Endothelial cell of umbilical vein (primary cell): ENCODE measurements around the gene DUS2. TPM values are rescaled to one million over a fixed set of nuclear protein-coding genes. Genes with fewer than 3 reads are reported as not detected.

Experiments used
- BruUV-seq: library from RNA; stranded (reverse); fragments of 400-500 nt; replicated peaks from 2 replicates; lab custom pipeline; 2021; lab: Mats Ljungman, UMichigan
- CTCF ChIA-PET: fragments of 300-600, 350-600 bp; sonication (Branson Sonifier 250); formaldehyde crosslinking; loops from one replicate; lab custom pipeline; 2021; ENCODE audit warnings: antibody characterized with exemption, inconsistent platforms; lab: Charles Lee
- POLR2A ChIA-PET: fragments of 300-600, 350-600 bp; sonication (Branson Sonifier 250); formaldehyde crosslinking; loops from one replicate; lab custom pipeline; 2021; ENCODE audit warnings: antibody characterized with exemption, inconsistent platforms; lab: Charles Lee
- DNase-seq: peaks from one replicate; pipeline ENCODE4 v3.0.0-alpha.2; 2011; ENCODE audit warnings: low read depth, low spot score
- FAIRE-seq: peaks from 2 replicates; lab custom pipeline; 2011; peaks lifted over from hg19 to GRCh38; lab: Jason Lieb, UNC
- H2AFZ ChIP-seq: 2 replicates; pipeline ENCODE4 v1.6.0; 2012; ENCODE audit warnings: low read depth, low read length, control low read depth, inconsistent platforms
- H3K27ac ChIP-seq: 2 replicates; pipeline ENCODE4 v1.5.1; 2011; ENCODE audit warnings: low read depth, mild to moderate bottlenecking, control low read depth, low read length, moderate library complexity; ENCODE audit not compliant: insufficient read depth
- H3K27me3 ChIP-seq, 2 experiments: 2 replicates each; pipeline versions ENCODE4 v1.6.0 to v1.6.1; 2011; ENCODE audit warnings: low read length in 2 of 2, mixed read lengths in 1 of 2; ENCODE audit not compliant: control insufficient read depth in 2 of 2, insufficient read depth in 2 of 2
- H3K36me3 ChIP-seq, 2 experiments: 2 replicates in 1 of 2; 3 replicates in 1 of 2; pipeline ENCODE4 v1.5.1; 2011; ENCODE audit warnings: low read length in 2 of 2, mild to moderate bottlenecking in 1 of 2, moderate library complexity in 1 of 2; ENCODE audit not compliant: control insufficient read depth in 2 of 2, insufficient read depth in 2 of 2; ENCODE audit errors: extremely low read depth in 1 of 2
- H3K4me1 ChIP-seq: 3 replicates; pipeline ENCODE4 v1.5.1; 2011; ENCODE audit warnings: mild to moderate bottlenecking, low read length; ENCODE audit not compliant: control insufficient read depth, insufficient read depth; ENCODE audit errors: extremely low read depth
- H3K4me2 ChIP-seq: 2 replicates; pipeline ENCODE4 v1.6.1; 2011; ENCODE audit warnings: low read length, control low read depth, mixed read lengths; ENCODE audit not compliant: insufficient read depth
- H3K4me3 ChIP-seq, 3 experiments: fragments of 200-600 bp in 1 of 3; sonication (generic), shearing (Covaris generic) in 1 of 3; replicated peaks in 1 of 3; 2 replicates each; pipeline ENCODE4 v1.5.1; 2011 to 2016; ENCODE audit warnings: control low read depth in 3 of 3, low read length in 3 of 3, mild to moderate bottlenecking in 2 of 3, inconsistent platforms in 1 of 3, low read depth in 1 of 3, moderate library complexity in 1 of 3; ENCODE audit not compliant: insufficient read depth in 1 of 3
- H3K79me2 ChIP-seq: 2 replicates; pipeline ENCODE4 v1.6.0; 2012; ENCODE audit warnings: low read length, inconsistent platforms; ENCODE audit not compliant: control insufficient read depth, insufficient read depth
- H3K9ac ChIP-seq: replicated peaks from 2 replicates; pipeline ENCODE3; 2011; ENCODE audit warnings: low read length, control low read depth; ENCODE audit not compliant: insufficient read depth; ENCODE audit errors: extremely low read depth
- H3K9me1 ChIP-seq: replicated peaks from 3 replicates; pipeline ENCODE4 v1.6.0; 2011; ENCODE audit warnings: mild to moderate bottlenecking, low read length; ENCODE audit not compliant: control insufficient read depth, insufficient read depth; ENCODE audit errors: extremely low read depth
- H3K9me3 ChIP-seq: replicated peaks from 2 replicates; pipeline ENCODE4 v1.5.1; 2012; ENCODE audit warnings: low read length, inconsistent platforms; ENCODE audit not compliant: control insufficient read depth, insufficient read depth
- H4K20me1 ChIP-seq: replicated peaks from 2 replicates; pipeline ENCODE3; 2011; ENCODE audit warnings: mild to moderate bottlenecking, low read length; ENCODE audit not compliant: control insufficient read depth, insufficient read depth; ENCODE audit errors: extremely low read depth
- CTCF ChIP-seq, 2 donors: IDR thresholded peaks; 1 replicate in 1 of 2; 2 replicates in 1 of 2; pipeline ENCODE4 v1.5.1; 2011; ENCODE audit warnings: low read length in 2 of 2, mild to moderate bottlenecking in 2 of 2, moderate library complexity in 2 of 2, control low read depth in 1 of 2, inconsistent platforms in 1 of 2, low read depth in 1 of 2; ENCODE audit not compliant: insufficient read depth in 1 of 2; ENCODE audit errors: extremely low read depth in 1 of 2
- EZH2 ChIP-seq: IDR thresholded peaks from 2 replicates; pipeline ENCODE4 v1.6.1; 2012; ENCODE audit warnings: borderline replicate concordance, low read depth, mild to moderate bottlenecking, moderate library complexity, low read length, inconsistent platforms; ENCODE audit not compliant: severe bottlenecking
- FOS ChIP-seq: IDR thresholded peaks from 2 replicates; pipeline ENCODE4 v1.6.1; 2011; ENCODE audit warnings: mild to moderate bottlenecking, low read length, moderate library complexity, borderline replicate concordance; ENCODE audit not compliant: insufficient read depth
- GATA2 ChIP-seq: IDR thresholded peaks from 2 replicates; pipeline ENCODE4 v1.7.0; 2011; ENCODE audit warnings: low read depth, mild to moderate bottlenecking, moderate library complexity, mixed read lengths, low read length; ENCODE audit not compliant: insufficient read length, insufficient read depth
- JUN ChIP-seq: IDR thresholded peaks from 2 replicates; pipeline ENCODE4 v1.6.1; 2011; ENCODE audit warnings: borderline replicate concordance, low read depth; ENCODE audit not compliant: insufficient read length, insufficient read depth
- MAX ChIP-seq: IDR thresholded peaks from 2 replicates; pipeline ENCODE4 v1.6.1; 2011; ENCODE audit not compliant: insufficient read depth, insufficient read length
- MYC ChIP-seq: IDR thresholded peaks from one replicate; pipeline ENCODE4 v1.6.1; 2011; ENCODE audit warnings: mild to moderate bottlenecking, low read depth, low read length
- POLR2A ChIP-seq: IDR thresholded peaks from 2 replicates; pipeline ENCODE4 v1.6.1; 2012; ENCODE audit warnings: low read depth, mild to moderate bottlenecking, control low read depth, low read length
- POLR2AphosphoS5 ChIP-seq: IDR thresholded peaks from 2 replicates; pipeline ENCODE4 v1.6.1; 2012; ENCODE audit warnings: low read depth, mild to moderate bottlenecking, control low read depth, low read length, moderate library complexity; ENCODE audit not compliant: insufficient read depth
- dilution Hi-C: fragments of 300-500 bp; cut with MboI; formaldehyde crosslinking; loops from one replicate; pipeline ENCODE4 v1.15.0; 2019; ENCODE audit warnings: low sequenced_read_pairs; ENCODE audit not compliant: extremely low pct_ligation_motif_present
- intact Hi-C: fragments of 100-400 bp; cut with micrococcal nuclease; formaldehyde crosslinking; loops from one replicate; pipeline ENCODE4 v1.10.0; 2022
- polyA plus RNA-seq, 4 experiments: library from polyadenylated mRNA; depleted of rRNA in 3 of 4; stranded (reverse) in 3 of 4; unstranded in 1 of 4; fragments of >200 nt; gene quantifications; 2 replicates each; pipeline versions ENCODE4 v1.2.1 to v1.2.3, GENCODE V29; 2011 to 2012; ENCODE audit warnings: missing spikeins in 1 of 4
- total RNA-seq: library from RNA; stranded (reverse); gene quantifications from 2 replicates; pipeline ENCODE4 v1.2.3, GENCODE V29; 2021

Gene DUS2
- total and polyA plus RNA-seq, 2 donors (not counting 3 experiments of a cell fraction or from before 2014, with no cell fraction given), result 16.4 to 21.7 TPM

GRCh38 chr16:68055395-68055794 is 32.3 kb downstream of the DUS2 start:
- ChIA-PET CTCF (interaction anchor here (0.5 to 1.7 kb wide), 2 partner anchors 15 to 145 kb away, joined by 3 to 6 read pairs; no protein-coding TSS in a partner anchor), POLR2A (no interaction called here)
- Histone ChIP-seq H3K4me2 (no peak overlapping the region), H3K9ac (no peak overlapping the region), H3K27ac (no peak overlapping the region), H3K9me1 (no peaks in the 10 kb centered on the region), H3K4me3 (no peak overlapping the region), H2AFZ (no peak overlapping the region), H3K4me1 (peaks cover 7% of the 10 kb centered on the region), H3K9me3 (no peaks in the 10 kb centered on the region), H3K27me3 (no peaks in the 10 kb centered on the region), H4K20me1 (no peaks in the 10 kb centered on the region), H3K36me3 (peaks cover 3 to 5% of the 10 kb centered on the region in 2 experiments), H3K79me2 (no peaks in the 10 kb centered on the region)
- no TSS peak for BruUV-seq
- TF ChIP-seq POLR2AphosphoS5 (no peak), JUN (no peak), CTCF (IDR thresholded peaks at IDR 0.05; ENCODE audit: extremely low read depth in 1 of 2, insufficient read depth in 1 of 2, low read depth in 1 of 2, low read length in 2 of 2) (no peak), GATA2 (no peak), EZH2 (no peak), POLR2A (no peak), MYC (no peak), FOS (no peak), MAX (no peak)
- intact Hi-C loops (no loop called here), dilution Hi-C loops (no loop called here)
- FAIRE-seq (no peak), DNase-seq (no peak)
